ENCODE measurements around the gene RNF38.

Gene RNF38

DNA sequence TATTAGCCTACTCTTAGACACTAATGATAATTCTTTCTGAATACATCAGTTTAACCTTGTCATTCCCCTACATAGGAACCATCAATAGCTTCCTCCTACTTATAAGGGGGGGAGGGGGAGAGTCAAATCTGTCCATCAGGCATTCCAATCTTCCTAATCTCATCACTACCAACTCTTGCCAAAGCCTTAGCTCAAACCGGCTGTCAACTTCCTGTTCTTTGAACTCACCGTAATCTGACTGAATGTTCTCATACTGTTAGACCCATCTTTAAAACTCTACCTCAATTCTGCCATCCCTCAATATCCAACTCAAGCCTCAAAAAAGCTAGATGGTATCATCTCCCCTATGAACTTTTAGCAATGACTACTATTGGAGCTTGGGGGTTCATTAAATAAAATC, 41.9 kb upstream of the RNF38 start:
- TF ChIP-seq, protein P1, sequence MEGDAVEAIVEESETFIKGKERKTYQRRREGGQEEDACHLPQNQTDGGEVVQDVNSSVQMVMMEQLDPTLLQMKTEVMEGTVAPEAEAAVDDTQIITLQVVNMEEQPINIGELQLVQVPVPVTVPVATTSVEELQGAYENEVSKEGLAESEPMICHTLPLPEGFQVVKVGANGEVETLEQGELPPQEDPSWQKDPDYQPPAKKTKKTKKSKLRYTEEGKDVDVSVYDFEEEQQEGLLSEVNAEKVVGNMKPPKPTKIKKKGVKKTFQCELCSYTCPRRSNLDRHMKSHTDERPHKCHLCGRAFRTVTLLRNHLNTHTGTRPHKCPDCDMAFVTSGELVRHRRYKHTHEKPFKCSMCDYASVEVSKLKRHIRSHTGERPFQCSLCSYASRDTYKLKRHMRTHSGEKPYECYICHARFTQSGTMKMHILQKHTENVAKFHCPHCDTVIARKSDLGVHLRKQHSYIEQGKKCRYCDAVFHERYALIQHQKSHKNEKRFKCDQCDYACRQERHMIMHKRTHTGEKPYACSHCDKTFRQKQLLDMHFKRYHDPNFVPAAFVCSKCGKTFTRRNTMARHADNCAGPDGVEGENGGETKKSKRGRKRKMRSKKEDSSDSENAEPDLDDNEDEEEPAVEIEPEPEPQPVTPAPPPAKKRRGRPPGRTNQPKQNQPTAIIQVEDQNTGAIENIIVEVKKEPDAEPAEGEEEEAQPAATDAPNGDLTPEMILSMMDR (IDR thresholded peaks at IDR 0.05; ENCODE audit: insufficient read depth, missing control alignments): no peak
- FAIRE-seq (no peak), DNase-seq (ENCODE audit: insufficient read length, low spot score) (no peak)

GRCh38 chr9:36438536-36439236, 38.6 kb upstream of the RNF38 start:
- FAIRE-seq (no peak), DNase-seq (ENCODE audit: insufficient read length, low spot score) (no peak)
- TF ChIP-seq, protein P1 (IDR thresholded peaks at IDR 0.05; ENCODE audit: insufficient read depth, missing control alignments): no peak

GRCh38 chr9:36437790-36438189, 37.7 kb upstream of the RNF38 start:
- TF ChIP-seq, protein P1 (IDR thresholded peaks at IDR 0.05; ENCODE audit: insufficient read depth, missing control alignments): no peak
- no peak for DNase-seq (ENCODE audit: insufficient read length, low spot score)
- FAIRE-seq: no peak

- TF ChIP-seq, protein P1 (IDR thresholded peaks at IDR 0.05; ENCODE audit: insufficient read depth, missing control alignments): no peak
- FAIRE-seq (no peak), DNase-seq (ENCODE audit: insufficient read length, low spot score) (no peak)
These were observed 36.8 kb upstream of the RNF38 start for GRCh38 chr9:36436909-36437308.

DNA sequence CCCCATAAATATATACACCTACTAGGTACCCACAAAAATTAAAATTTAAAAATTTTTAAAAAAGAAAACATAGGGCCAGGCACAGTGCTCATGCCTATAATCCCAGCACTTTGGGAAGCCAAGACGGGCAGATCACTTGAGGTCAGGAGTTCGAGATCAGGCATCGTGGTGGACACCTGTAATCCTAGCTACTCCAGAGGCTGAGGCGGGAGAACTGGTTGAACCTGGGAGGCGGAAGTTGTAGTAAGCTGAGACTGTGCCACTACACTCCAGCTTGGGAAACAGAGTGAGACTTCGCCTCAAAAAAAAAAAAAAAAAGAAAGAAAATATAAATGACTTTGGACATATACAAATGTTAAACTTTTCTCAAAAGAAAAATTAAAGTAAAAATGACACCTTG, 33.3 kb upstream of the RNF38 start:
- TF ChIP-seq, protein P1 (IDR thresholded peaks at IDR 0.05; ENCODE audit: insufficient read depth, missing control alignments): no peak
- DNase-seq (ENCODE audit: insufficient read length, low spot score): no peak
- no peak for FAIRE-seq

GRCh38 chr9:36431078-36431477, 31.0 kb upstream of the RNF38 start:
- no peak for DNase-seq (ENCODE audit: insufficient read length, low spot score)
- TF ChIP-seq, protein P1 (IDR thresholded peaks at IDR 0.05; ENCODE audit: insufficient read depth, missing control alignments): no peak
- no peak for FAIRE-seq

- TF ChIP-seq, protein P1 (IDR thresholded peaks at IDR 0.05; ENCODE audit: insufficient read depth, missing control alignments): no peak
- no peak for FAIRE-seq
- DNase-seq (ENCODE audit: insufficient read length, low spot score): no peak
These were observed 26.9 kb upstream of the RNF38 start for GRCh38 chr9:36426945-36427344.
